ENCODE results near the gene PRR13. TPM values are rescaled to one million over a fixed set of nuclear protein-coding genes. Genes with fewer than 3 reads are reported as not detected.

The PRR13 gene
- total and polyA plus RNA-seq, 2 of the 13 experiments (the other 11 are each of a cell fraction or from before 2014, with no cell fraction given), result 65.0 to 102 TPM

DNA sequence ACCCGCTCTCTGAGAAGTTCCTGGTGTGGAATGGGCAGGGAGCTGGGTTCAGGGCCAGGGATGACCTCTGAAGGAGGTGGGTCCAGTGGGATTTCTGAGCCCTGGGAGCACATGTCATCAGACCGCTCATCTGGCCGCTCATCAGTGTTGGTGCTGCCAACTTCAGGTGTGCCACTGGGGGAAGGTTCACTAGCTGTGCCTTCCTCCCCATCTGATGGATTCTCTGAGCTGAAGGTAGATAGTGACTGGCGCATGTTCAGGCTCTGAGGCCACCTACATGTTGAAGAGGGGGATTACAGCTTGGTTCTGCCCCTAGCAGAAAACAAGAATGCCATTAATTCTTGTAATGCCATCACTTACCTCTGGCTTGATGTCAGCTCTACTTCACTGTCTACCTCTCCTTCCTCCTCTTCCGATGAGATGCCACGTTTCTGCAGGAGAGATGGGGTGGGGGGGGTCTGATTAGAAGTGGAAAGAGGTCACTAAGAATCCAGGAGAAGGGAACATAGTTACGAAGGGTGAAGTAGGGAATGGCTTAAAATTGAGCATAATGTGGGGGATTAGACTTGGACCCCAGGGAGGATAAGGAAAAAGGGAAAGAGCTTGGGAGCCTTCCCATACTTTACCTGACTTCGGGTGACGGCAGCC is 40.5 kb downstream of the PRR13 start:
- DNase-seq (ENCODE audit: low spot score) (peak; percentile 49), ATAC-seq (peak; percentile 43), FAIRE-seq (peak; percentile 66)
- Histone ChIP-seq H3K9me3 (ENCODE audit: low read length) (no peaks in the 10 kb centered on the region), H3K4me1 (ENCODE audit: insufficient read depth, low read length) (no peaks in the 10 kb centered on the region), H3K9ac (ENCODE audit: insufficient read depth, low read depth, low read length) (no peak overlapping the region), H3K27me3 (ENCODE audit: control insufficient read depth in 1 of 2, insufficient read depth in 2 of 2, low read length in 2 of 2) (no peaks in the 10 kb centered on the region), H3K4me2 (ENCODE audit: low read depth, low read length) (no peak overlapping the region), H3K4me3 (replicated peaks in 1 of 3; ENCODE audit: insufficient read depth in 1 of 3, low read depth in 2 of 3, low read length in 3 of 3) (no peak overlapping the region), H3K79me2 (ENCODE audit: insufficient read depth, low read length) (no peaks in the 10 kb centered on the region), H2AFZ (ENCODE audit: low read length) (no peak overlapping the region), H4K20me1 (ENCODE audit: insufficient read depth, low read length) (peaks cover 12% of the 10 kb centered on the region), H3K27ac (ENCODE audit: extremely low read length, insufficient read depth, low read length) (no peak overlapping the region), H3K36me3 (replicated peaks in 1 of 2; ENCODE audit: control insufficient read depth in 1 of 2, insufficient read depth in 2 of 2, low read length in 2 of 2) (peaks cover 13 to 50% of the 10 kb centered on the region in 2 experiments)
- POLR2A ChIA-PET, result interaction anchor here (0.7 to 4.2 kb wide), 12 partner anchors 9 to 161 kb away, joined by 3 to 58 read pairs (median 4); partner anchors contain the start of genes AAAS, MAP3K12, PRR13 and SP1
- TF ChIP-seq POLR2AphosphoS5 (IDR thresholded peaks at IDR 0.05; ENCODE audit: low read depth, low read length) (0 out of 2 replicates have a peak, but pooled peaks have one; percentile 8), SMAD9 (CRISPR knock-in tag; IDR thresholded peaks at IDR 0.05) (no peak), ZNF597 (CRISPR knock-in tag; IDR thresholded peaks at IDR 0.05) (no peak), PHF8 (CRISPR knock-in tag; IDR thresholded peaks at IDR 0.05) (0 out of 2 replicates have a peak, but pooled peaks have one; percentile 2), ZBTB33 (CRISPR knock-in tag; IDR thresholded peaks at IDR 0.05) (peak; percentile 28; the same call in 1 of the 2 replicates), POLR2A (IDR thresholded peaks at IDR 0.05; ENCODE audit: insufficient read depth in 1 of 2, low read depth in 2 of 2, low read length in 2 of 2) (peak in 1 of 2 experiments; percentile 47; a peak in 2 of 4 replicates), POLR2AphosphoS2 (IDR thresholded peaks at IDR 0.05; ENCODE audit: low read depth, low read length) (peak; percentile 89; the same call in 1 of the 2 replicates), POLR2G (IDR thresholded peaks at IDR 0.05; ENCODE audit: low read depth, low read length) (peak; percentile 43), IKZF5 (CRISPR knock-in tag; IDR thresholded peaks at IDR 0.05) (0 out of 2 replicates have a peak, but pooled peaks have one; percentile 14), SSRP1 (CRISPR knock-in tag; IDR thresholded peaks at IDR 0.05) (peak; percentile 28; the same call in 1 of the 2 replicates), NONO (IDR thresholded peaks at IDR 0.05) (no peak), NONO (CRISPR knock-in tag; conservative IDR thresholded peaks at IDR 0.05) (peak; percentile 24; the same call in 1 of the 2 replicates), DNMT3B (CRISPR knock-in tag; conservative IDR thresholded peaks at IDR 0.05) (no peak)
- CTCF ChIA-PET (ENCODE audit: low intra/inter-chr PET ratio, low total read pairs), result no interaction called here
- in situ Hi-C loops (cut with HindIII; ENCODE audit: extremely low pct_ligation_motif_present, low pct_unique_long_range_greater_than_20kb), result no loop called here
- intact Hi-C loops (cut with micrococcal nuclease; ENCODE audit: unreplicated experiment), result no loop called here
- no TSS peak for BruUV-seq (replicated peaks)
- WGBS (ENCODE audit: low lambda C conversion rate), result 86% methylated on average over 8 of the region's 9 CpGs

All from HepG2 (cell line).